SHP77 (cell line): Measurements from ENCODE around the gene CCDC92B.

Experiments
- DNase-seq, 2 experiments: peaks; one replicate each; lab custom pipeline; 2025; lab: John Stamatoyannopoulos, UW

CCDC92B gene

DNA sequence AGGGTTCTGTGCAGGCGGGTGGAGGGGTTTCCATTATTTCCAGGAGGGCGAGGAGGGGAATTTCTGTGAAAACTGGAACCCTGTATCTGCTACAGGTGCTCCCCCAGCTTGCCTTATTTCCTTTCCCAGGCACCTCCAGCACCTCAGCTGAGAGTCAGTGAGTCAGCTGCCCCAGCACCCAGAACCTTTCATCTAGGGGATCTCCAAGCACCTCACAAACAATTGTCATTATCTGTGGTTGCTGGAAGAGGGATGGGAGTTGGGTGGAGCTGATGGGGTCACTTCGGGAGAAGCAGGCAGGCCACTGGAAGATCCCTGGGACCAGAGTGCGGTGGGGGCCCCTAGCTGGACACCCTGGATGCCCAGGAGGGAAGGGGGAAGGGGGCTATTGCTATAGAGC is 27.8 kb downstream of the CCDC92B start:
- no peak for DNase-seq

DNA sequence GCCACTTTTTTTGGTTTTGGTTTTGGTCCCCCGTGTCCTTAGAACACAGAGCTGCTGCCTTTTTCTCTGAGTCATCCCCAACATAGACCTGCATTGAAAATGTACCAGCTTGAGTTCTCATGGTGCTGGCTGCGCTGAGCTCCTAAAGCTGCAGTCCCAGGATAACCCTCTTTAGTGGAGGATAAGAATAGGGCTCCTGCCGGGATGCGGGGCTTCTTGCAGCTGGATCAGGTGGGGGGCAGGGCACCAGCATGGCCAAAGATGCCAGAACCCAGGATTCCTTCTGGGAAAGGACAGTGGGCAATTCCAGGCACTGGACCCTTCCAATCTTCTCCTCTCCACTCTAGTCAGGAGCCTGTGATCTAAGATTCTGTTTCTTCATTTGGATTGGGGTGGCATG is 29.6 kb downstream of the CCDC92B start:
- DNase-seq, result no peak

DNA sequence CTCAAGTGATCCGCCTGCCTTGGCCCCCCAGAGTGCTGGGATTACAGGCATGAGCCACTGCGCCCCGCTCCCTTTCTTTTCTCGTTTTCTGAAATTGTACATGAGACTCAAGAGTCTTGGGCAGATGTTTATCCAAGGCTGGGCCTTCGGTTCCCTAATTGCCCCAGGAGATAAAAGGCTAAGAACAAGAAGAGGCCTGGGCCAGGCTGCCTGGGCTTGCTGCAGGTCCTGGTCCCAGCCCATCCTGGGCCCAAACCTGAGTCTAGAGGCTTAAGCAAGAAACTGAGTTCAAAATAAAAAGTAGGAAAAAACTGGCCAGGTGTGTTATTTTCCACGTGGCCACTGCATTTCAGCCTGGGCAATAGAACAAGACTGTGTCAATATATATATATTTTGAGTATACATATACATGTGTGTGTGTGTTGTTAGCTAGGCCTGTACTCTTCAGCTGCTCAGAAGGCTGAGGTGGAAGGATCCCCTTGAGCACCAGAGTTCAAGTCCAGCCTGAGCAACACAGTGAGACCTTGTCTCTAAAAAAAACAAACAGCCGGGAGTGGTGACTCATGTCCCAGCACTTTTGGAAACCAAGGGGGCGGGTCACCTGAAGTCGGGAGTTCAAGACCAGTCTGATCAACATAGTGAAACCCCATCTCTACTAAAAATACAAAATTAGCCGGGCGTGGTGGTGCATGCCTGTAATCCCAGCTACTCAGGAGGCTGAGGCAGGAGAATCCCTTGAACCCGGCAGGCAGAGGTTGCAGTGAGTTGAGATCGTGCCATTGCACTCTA is 31.1 kb downstream of the CCDC92B start:
- DNase-seq, result no peak

DNA sequence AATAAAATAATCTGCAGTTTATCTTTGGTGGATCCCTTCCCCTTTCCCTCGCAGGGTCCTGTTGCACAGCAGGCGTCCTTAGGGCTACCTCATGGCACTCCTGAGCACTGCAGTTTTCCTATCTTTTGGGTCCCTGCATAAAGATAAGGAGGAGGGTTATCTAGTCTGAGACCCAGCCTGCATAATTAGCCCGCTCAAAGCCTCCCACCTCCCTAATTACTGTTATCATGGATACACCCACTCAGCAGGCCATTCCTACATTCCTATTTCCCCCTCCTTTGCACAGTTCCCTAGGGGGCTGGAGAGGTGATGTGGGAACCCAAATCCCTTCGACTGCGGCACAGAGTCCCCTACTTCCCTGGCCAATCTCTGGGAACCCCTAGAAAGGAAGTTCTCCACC is 32.8 kb downstream of the CCDC92B start:
- no peak for DNase-seq

DNA sequence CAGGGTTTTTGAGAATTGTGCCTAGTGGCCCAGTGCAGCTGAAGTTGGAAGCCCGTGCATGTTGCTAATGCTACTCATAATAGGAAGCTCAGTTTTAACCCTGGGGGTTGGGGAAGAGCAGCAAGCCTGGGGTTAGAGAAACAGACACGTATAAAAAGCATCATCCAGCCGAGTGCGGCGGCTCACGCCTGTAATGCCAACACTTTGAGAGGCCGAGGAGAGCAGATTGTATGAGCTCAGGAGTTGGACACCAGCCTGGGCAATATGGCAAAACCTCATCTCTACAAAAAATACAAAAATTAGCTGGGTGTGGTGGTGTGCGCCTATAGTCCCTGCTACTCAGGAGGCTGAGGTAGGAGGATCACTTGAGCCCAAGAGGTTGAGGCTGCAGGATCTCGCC is 35.6 kb downstream of the CCDC92B start:
- DNase-seq, result no peak

DNA sequence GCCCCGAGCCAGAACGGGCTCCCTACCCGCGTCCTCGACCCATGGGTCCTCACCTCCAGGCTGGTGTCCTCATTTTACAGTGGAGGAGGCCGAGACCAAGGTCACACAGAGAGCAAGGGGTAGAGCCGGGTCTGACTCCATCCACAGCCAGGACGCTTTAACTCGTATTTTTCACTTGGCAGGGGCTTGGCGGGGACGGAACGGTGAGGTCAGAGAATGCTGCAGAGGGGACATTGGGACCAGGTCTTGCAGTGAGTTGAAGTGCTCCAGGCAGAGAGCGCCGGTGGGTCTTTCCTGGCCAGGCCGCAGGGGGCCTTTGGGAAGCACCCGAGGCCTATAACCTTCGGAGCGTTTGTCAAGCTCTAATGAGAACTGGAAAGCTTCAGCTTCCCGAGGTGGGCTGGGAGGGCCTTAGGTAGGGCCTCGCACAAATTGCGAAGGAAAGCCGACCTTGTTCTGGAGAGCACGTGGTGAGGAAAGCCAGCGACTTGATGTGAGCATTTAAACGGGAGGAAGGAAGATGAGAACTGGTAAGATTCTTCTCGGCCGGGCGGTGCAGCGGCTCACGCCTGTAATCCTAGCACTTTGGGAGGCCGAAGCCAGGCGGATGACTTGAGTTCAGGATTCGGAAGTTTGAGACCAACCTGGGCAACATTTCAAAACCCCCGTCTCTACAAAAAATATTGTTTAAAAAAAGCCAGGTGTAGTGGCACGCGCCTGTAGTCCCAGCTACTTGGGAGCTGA is 37.0 kb downstream of the CCDC92B start:
- peak; percentile 39 to 60 for DNase-seq

DNA sequence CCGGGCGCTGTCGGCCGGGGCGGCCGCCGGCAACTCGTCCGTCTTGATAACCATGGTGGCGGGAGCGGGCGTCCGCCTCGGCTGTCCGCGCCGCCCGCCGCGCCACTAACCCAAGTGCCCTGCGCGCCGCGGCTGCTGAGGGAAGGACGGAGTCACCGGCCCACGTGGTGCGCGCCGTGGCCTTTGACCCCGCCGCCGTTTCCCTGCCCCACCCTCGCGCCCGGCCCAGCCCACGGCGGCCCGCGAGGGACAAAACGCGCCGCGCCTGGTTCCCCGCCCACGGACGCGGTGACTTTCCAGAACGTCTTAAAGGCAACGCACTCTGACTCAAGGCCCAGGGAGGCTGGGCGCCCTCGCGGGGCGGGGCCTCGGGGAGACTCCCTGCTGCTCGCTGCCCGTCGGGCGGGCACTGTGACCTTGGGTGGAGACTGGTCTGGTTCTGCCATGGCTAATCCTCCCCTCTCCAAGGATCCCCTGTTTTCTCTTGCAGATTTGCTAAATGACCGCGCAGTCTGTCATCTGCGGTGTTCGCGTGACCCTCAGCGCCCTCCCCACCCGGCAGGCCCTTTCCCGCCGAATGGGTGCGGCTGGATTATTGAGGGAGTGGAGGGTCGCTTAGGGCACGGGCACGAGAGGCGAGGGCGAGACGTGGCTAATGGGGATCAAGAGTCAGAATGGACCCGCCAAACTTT is 37.7 kb downstream of the CCDC92B start, which contains the start of gene CLUH:
Gene CLUH, minus strand, starts transcription at position 157 of the 692 bp plus-strand sequence. Its CDS starts 103 bp downstream, at position 54.
- peak; percentile 95 to 96 for DNase-seq

DNA sequence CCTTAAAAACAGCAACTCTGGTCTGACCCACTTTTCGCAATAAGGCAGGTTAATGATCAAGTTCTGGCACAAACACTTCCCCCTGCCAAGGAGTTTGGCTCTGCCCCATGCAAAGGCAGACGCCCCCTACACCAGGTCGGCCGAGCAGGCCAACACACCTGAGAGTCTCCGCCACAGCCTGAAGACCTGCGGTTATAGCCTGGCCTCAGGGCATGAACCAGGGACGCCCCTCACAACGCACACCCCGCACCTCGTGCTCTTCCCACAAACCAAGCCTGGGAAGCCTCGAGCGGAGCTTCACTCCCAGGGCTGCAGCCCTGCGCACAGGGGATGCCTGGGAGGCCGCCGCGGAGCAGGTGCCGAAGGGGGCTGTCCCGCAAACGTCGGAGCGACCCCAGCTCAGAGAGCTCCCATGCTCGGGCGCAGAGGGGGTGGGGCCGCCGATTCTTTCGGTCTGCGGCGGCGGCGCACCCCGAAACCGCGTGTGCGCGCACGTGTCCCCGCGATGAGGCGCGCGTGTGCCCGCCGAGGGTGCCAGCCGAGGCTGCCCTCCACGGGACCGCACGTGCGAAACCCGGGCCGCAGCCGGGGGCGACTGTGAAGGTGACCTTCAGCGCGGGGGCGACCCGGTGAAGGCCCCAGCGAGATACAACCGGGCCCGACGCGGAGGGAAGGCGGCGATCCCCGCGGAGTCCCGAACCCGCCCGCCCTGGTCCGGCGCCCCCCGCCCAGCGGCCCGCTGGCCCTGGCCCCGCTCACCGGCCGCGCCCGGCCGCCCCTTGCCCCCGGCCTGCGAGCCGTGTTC is 38.4 kb downstream of the CCDC92B start:
- no peak for DNase-seq

DNA sequence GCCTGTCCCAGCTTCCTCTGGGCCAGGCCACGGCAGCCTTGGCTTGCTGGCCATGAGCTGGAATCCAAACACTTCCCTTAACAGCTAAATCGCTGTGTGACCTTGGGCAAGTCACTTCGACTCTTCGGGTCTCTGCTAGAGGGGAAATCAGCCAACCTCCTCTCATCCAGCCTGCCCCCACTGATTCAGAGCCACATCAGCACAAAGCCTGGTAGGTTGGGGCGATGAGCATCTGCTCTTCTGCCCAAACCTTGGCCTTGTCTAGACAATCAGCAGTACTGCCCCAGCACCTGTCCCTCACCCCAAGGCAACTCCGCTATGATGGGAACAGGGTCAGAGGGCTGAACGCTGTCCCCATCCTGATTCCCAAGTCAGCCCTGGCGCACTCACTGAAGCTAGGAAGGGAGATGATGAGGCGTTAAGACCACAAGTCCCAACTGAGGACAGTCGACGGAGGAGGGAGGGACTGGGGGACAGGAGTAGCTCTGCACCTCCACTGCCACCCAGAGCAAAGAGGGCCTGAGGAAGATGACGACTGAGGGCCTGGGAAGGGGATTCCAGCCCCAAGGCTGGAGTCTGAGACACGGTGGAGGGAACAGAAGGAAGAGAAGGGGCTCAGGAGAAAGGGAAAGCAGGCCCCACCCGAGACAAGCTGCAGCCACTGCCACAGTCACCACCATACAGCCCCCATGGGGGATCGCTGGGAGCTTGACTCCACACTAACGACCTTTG is 39.2 kb downstream of the CCDC92B start:
- DNase-seq, result no peak

DNA sequence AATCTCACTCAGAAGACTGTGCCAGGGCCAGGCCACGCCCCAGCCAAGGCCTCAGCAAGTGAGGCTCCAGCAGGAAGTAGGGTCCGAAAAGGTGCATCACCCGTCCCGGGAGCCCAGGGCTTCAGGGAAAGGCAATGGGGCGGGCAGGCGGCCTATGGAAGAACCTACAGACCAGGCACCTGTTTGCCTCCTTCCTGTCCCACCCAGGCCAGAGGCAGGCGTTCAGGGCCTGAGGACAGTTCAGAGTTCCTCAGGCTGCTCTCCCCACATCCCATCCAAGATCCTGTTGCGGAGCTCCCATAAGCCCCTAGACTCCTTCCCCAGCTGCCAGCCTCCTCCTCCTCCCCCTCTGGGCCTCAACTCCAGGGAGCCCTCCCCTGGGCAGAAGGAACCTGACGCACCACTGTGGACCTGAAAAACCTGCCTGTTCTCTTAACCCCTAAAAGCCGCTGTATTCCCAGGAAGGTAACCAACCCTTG is 40.2 kb downstream of the CCDC92B start:
- no peak for DNase-seq

DNA sequence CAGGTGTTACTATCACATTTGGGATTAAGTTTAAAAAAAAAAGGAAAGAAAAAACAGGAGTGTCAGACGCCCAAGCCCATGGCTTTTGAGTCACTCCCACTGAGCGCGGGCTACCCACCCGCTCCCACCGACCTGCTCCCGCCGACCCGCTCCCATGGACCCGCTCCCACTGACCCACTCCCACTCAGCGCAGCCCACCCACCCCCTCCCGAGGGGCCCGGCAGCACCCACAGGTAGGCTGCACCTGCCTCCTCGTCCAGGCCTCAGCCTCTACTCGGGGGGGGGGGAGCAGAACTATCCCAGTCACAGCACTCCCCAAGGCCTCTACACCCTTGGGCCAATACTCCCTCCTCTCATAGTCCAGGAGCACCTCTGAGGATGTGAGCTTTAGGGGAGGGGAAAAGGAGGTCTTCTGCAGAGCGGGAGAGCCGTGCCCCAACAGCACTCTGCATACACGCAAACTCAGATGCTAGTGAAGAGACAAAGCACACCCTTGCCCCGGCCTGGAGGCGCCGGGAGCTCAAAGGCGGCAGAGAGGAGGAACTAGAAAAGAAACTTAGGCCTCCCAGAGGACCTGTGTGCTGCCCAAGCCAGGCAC is 40.8 kb downstream of the CCDC92B start:
- DNase-seq, result no peak

DNA sequence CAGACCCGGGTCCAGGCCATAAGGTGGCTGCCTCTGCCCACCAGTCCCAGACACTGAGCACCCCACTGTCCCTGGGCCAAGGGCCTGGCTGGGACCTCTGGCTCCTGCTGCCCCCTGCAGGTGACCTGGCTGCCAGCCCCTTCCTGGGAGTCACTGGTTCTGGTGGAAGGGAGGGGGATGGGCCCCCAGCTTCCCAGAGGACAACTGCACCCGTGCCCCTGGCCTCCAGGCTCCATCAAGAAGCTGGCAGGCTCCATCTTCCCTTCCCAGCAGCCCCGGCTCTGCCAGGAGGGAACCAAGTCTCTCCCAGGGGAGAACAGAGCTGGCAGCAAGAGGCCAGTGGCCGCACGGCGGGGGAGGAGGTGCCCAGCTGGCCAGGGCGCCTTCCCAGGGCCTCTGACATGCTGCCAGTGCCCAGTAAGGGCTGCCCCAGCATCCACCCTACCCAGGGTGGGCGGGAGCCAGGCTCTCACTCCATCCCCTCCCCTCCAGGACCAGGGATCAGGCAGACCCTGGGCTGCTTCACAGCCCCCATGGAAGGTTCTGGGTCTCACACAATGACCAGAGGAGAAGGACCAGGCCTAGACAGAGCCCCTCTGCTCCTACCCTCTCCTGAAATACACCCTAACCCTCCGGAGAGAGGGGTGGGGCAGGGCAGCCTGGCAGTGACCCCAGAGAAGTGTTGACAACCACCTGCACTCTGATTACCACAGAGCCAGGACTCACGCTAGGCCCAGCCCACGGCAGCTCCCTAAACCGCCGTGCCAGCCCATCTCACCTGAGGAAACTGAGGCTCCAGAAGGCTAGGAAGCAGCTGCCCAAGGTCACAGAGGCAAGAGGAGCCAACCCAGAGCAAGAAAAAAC is 41.5 kb downstream of the CCDC92B start:
- peak in 1 of 2 experiments; percentile 23 for DNase-seq

DNA sequence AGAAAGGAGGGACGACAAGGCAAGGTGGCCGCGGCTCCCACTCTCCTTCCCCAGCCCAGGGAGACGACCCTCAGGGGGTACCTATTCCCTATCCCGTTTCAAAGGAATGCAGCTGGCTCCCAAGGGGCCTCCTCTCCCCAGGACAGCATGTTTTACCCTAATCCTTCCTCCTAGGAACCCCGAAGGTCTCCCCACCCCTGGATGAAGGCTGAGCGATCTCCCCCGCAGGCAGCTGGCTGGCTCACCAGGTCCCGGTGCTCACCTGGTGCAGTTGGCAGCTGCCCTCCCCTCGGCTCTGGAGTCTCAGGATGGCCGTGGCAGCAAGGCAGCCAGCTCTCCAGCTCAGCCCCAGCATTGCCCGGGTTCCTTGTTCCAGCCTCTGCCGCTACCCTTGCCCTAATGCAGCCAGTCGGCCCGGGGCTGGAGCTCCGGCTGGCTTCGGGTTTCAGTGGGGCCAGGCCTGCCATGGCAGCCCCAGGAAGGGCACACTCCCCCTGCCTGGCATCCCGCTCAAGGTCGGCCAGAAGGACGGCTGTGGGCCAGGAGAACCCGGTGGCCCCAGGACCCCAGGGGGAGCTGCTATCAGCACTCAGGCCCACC is 42.4 kb downstream of the CCDC92B start:
- no peak for DNase-seq

DNA sequence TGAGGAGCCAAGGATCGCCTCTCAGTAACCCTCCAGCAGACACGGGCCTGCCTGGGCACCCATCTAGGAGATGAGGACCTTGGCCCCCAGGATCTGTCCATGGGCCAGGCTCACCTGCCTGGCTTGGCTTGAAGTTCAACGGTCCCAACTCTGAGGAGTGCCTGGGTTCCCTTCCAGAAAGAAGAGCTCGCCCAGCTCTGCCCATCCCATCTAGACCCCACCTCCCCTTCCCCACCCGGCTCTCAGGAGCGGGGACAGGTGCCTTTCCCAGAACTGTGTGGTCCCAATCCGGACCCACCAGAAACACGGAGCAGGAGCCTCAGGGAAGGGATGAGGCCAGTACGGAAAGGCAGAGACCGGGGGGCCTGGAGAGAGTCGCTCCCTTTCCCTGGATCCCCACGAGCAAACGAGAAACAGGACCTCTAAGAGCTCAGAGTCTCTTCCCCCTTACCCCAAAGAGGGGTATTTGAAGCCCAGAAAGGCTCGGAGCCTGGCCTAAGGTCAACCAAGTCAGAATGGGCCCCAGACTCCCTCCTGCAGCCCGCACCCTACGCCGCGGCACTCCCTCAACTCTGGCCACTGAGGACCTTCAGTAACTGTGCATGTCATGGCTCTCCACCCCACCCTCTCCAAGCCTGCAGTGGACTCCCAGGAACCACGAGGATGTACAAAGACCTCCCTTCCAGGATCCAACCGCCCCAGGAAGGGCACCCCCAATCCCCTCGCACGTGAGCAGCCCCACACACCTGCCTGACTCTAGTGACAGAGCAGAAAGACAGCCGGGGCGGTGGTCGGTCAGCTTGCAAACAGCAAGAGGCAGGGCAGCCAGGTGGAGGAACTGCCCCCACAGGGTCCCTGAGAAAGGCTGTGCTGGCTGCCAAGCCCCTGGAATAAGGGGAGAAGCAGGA is 43.3 kb downstream of the CCDC92B start:
- DNase-seq, result no peak

DNA sequence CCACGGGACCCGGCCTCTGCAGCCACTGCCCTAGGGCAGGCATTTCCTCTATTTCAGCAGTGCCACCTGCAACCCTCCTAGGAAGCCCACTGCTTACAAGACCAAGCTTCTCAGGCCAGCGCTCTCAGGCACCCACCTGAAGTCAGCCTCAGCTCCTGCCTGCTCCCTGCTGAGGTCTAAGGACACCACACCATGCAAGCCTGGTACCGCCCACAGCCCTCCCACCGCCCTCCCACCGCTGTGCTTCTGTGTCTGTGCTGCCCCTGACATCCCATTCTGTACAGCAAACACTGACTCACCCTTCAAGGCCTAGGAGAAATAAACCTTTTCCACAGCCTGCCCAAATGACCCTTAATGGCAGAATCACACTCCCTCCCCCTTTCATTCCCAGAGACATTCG is 44.2 kb downstream of the CCDC92B start:
- no peak for DNase-seq

DNA sequence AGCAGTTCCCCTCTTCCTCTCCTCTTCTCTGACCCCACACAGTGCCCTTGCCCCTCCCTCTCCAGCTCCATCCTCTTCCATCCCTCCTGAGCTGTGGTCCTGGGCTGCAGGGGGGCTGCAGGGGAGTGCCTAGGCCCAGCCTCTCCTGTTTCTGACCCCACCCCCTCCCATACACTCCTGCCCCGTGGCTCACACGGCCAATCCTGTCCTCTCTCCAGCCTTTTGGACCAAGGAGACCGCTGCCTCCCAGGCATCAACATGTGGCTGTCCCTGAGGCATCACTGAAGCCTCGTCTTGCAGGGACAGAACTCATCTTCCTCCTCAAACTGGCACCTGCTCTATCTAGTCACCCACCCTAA is 44.6 kb downstream of the CCDC92B start:
- no peak for DNase-seq

DNA sequence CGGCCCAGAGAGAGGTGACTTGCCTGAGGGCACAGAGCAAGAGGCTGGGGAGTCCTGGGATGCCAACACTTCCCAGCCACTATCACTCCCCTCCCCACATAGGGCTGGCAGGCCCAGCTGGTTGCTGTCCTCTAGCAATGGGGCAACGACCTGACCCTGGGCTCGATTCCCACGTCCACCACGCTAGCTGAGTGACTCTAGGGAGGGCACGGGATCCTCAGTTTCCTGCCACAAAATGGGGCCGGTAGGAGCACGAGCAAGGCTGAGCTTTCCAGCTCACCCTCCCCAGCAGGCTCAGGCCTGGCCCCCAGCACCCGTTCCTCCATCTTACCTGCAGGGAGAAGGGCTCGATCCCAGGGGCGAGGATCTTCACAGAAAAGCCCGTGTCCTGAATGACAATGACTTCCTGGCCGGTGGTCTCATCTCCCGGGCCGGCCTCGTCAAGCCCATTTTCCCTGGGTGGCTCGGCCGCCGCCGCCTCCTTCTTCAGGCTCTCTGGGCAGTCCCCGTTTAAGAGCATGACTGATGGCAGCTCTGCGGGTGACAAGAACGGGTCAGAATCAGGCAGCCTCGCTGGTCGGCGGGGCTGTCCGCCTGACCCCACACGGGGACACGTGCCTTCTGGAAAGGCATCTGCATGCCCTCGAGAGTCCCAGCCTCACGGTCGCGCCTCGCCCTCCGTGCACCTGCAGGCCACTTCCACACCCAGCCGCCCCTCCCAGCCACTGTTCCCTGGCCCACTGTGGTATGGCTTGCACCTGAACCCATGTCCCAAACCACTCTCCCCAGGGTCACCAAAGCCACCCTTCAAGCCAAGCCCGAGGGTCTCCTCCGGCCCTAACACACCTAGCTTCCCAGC is 45.2 kb downstream of the CCDC92B start:
- no peak for DNase-seq
